GM21447 (cell line): ENCODE data around the gene P2RX5.
A peak's percentile ranks its signal among the peaks of the same experiment; 100 is the strongest.

ENCODE experiments used
- ATAC-seq: cut with Tn5 transposase; IDR thresholded peaks from one replicate; pipeline ENCODE4 v1.9.1; 2021; ENCODE audit not compliant: unreplicated experiment

Gene P2RX5

GRCh38 chr17:3682033-3682432, 13.9 kb downstream of the P2RX5 start:
- no peak for ATAC-seq

- no peak for ATAC-seq
Measured at GRCh38 chr17:3681565-3681964, 14.4 kb downstream of the P2RX5 start.

GRCh38 chr17:3681057-3681456, 14.9 kb downstream of the P2RX5 start:
- no peak for ATAC-seq

- ATAC-seq, result no peak
Measured at GRCh38 chr17:3679531-3680126, 16.3 kb downstream of the P2RX5 start.

GRCh38 chr17:3678821-3679530, 17.0 kb downstream of the P2RX5 start:
- ATAC-seq, result no peak

- no peak for ATAC-seq
Measured at GRCh38 chr17:3678095-3678820, 17.7 kb downstream of the P2RX5 start.

GRCh38 chr17:3675886-3676285, 20.1 kb downstream of the P2RX5 start:
- ATAC-seq, result no peak

GRCh38 chr17:3672571-3672970, 23.4 kb downstream of the P2RX5 start:
- no peak for ATAC-seq

GRCh38 chr17:3669548-3669947, 26.4 kb downstream of the P2RX5 start:
- no peak for ATAC-seq

- ATAC-seq, result peak; percentile 3
Measured at GRCh38 chr17:3669085-3669347, 26.9 kb downstream of the P2RX5 start.

GRCh38 chr17:3668279-3669084, 27.5 kb downstream of the P2RX5 start, which contains the start of the genes EMC6 and TAX1BP3:
Gene EMC6, plus strand, starts transcription at chr17:3668812. Its CDS starts 335 bp downstream, at chr17:3669147.
Gene TAX1BP3, minus strand, starts transcription at chr17:3668578. Its CDS starts 52 bp downstream, at chr17:3668526.
- peak; percentile 83 for ATAC-seq

GRCh38 chr17:3667366-3668278, 28.3 kb downstream of the P2RX5 start:
- ATAC-seq, result peak; percentile 8

- ATAC-seq, result no peak
Measured at GRCh38 chr17:3666516-3666915, 29.4 kb downstream of the P2RX5 start.

- ATAC-seq, result no peak
Measured at GRCh38 chr17:3665834-3666233, 30.1 kb downstream of the P2RX5 start.

GRCh38 chr17:3663102-3664011, 32.6 kb downstream of the P2RX5 start:
- ATAC-seq, result no peak

- ATAC-seq, result no peak
Measured at GRCh38 chr17:3660311-3660891, 35.6 kb downstream of the P2RX5 start.

- no peak for ATAC-seq
Measured at GRCh38 chr17:3659541-3660111, 36.3 kb downstream of the P2RX5 start.

GRCh38 chr17:3658784-3659449, 37.0 kb downstream of the P2RX5 start:
- ATAC-seq, result no peak
